Retinal pigment epithelial cell (primary cell): ENCODE measurements around the gene PLEKHA7.

Experiments used
- DNase-seq: peaks from one replicate; pipeline ENCODE4 v3.0.0-alpha.2; 2010; ENCODE audit warnings: low read depth
- H3K4me3 ChIP-seq: 2 replicates; pipeline ENCODE4 v1.5.1; 2011; ENCODE audit warnings: mild to moderate bottlenecking, low read length, control low read depth, moderate library complexity
- CTCF ChIP-seq: conservative IDR thresholded peaks from 2 replicates; pipeline ENCODE4 v1.5.1; 2011; ENCODE audit warnings: low read depth, low read length, control low read depth, inconsistent platforms

PLEKHA7 gene

GRCh38 chr11:16843294-16843693, 170.9 kb downstream of the PLEKHA7 start:
- DNase-seq: no peak
- H3K4me3 ChIP-seq: no peak overlapping the region
- TF ChIP-seq CTCF: no peak

GRCh38 chr11:16841984-16842383, 172.2 kb downstream of the PLEKHA7 start:
- no peak for DNase-seq
- no peak overlapping the region for H3K4me3 ChIP-seq
- no peak for TF ChIP-seq CTCF

- H3K4me3 ChIP-seq: no peak overlapping the region
- no peak for DNase-seq
- no peak for TF ChIP-seq CTCF
Measured at GRCh38 chr11:16841481-16841880, 172.7 kb downstream of the PLEKHA7 start.

- H3K4me3 ChIP-seq: no peak overlapping the region
- TF ChIP-seq CTCF: no peak
- no peak for DNase-seq
Measured at GRCh38 chr11:16840951-16841350, 173.3 kb downstream of the PLEKHA7 start.

GRCh38 chr11:16839821-16840220, 174.4 kb downstream of the PLEKHA7 start:
- DNase-seq: no peak
- no peak for TF ChIP-seq CTCF
- no peak overlapping the region for H3K4me3 ChIP-seq

- TF ChIP-seq CTCF: no peak
- H3K4me3 ChIP-seq: no peak overlapping the region
- no peak for DNase-seq
Measured at GRCh38 chr11:16834384-16834783, 179.8 kb downstream of the PLEKHA7 start.

- no peak for TF ChIP-seq CTCF
- no peak for DNase-seq
- no peak overlapping the region for H3K4me3 ChIP-seq
Measured at GRCh38 chr11:16833026-16833425, 181.2 kb downstream of the PLEKHA7 start.
